Heart left ventricle (tissue), 13 donors: ENCODE measurements around the gene IFIT3.

Experiments used
- CTCF ChIP-seq, 12 donors: fragments of 200-600 bp; sonication (generic) in 4 of 12; IDR thresholded peaks; one replicate each; pipeline versions ENCODE4 v1.5.0 to v1.8.0; 2018 to 2022; ENCODE audit warnings: antibody characterized with exemption in 12 of 12, mild to moderate bottlenecking in 5 of 12
- POLR2A ChIP-seq, 2 donors: fragments of 450-650 bp; IDR thresholded peaks; one replicate each; pipeline ENCODE4 v1.6.1; 2017; ENCODE audit warnings: antibody characterized with exemption in 2 of 2, mild to moderate bottlenecking in 2 of 2, moderate library complexity in 2 of 2
- donor health status: ischemic (EF 13 %, LVEDD 7.1; RV severe dilation, severe dysfunction).
- donor health status: DM: no; HTN: yes; CAD: no.
- donor health status: DM: no; HTN: no; CAD: no.
- donor health status: ischemic (EF 25% LVEDD 6.9; RV normal size, moderate dysfunction).
- donor health status: ischemic (EF 25% LVEDD 5.7; RV mildly dilated, moderate dysfunction).
- donor health status: ischemic (EF 35%, LVEDD 5.7; RV mildly dilated, moderate dysfunction).
- donor health status: nonischemic (EF 11% LVEDD 7.7; RV severe dilation, severe dysfunction).
- donor health status: DM: yes; HTN: yes; CAD: no.
- donor health status: PGD.
- donor health status: ischemic (EF 29% LVEDD 5.4; RV normal size, mild dysfunction).
- donor health status: nonischemic (EF 23%, LVEDD 6.1; RV moderate dilation, normal function).

DNA sequence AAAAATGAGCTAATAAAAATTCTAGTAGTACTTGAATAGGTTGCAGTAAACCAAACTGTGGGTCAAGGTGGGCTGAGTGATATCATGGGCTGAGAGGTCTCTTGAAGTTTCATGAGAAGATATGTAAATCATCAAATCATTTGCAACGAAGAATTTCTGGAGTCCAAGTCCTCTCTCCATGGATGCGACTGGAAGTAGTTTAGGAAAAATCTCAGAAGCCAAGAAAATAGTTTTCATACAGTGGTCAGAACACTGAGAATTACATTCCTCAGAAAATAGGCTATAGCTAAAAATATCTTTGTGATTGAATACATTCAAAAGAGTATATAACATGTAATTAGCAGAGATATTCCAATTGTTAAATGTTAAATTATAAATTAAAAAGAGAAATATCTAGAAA lies 61.0 kb downstream of the IFIT3 start:
- TF ChIP-seq CTCF (IDR thresholded peaks at IDR 0.05) (no peak), POLR2A (IDR thresholded peaks at IDR 0.05) (no peak)
